K562 (cell line): ENCODE measurements around the gene STK31. TPM values are rescaled to one million over a fixed set of nuclear protein-coding genes. Genes with fewer than 3 reads are reported as not detected.

Experiments
- ATAC-seq: fragments of 200-7000 bp; cut with Tn5 transposase; 3 replicates; pipeline ENCODE4 v1.9.1; 2020; ENCODE audit warnings: moderate library complexity
- BruUV-seq: library from RNA; stranded (reverse); fragments of 400-500 nt; replicated peaks from 2 replicates; lab custom pipeline; 2021; lab: Mats Ljungman, UMichigan
- CTCF ChIA-PET: fragments of 300-600 bp; formaldehyde crosslinking; extraction: SDS; loops from one replicate; lab custom pipeline; 2021; ENCODE audit warnings: low intra/inter-chr PET ratio; lab: Yijun Ruan, JAX
- POLR2A ChIA-PET: fragments of 300-600, 350-650 bp; sonication (Branson Sonifier 250); formaldehyde crosslinking; extraction: SDS; loops from one replicate; lab custom pipeline; 2021; ENCODE audit warnings: antibody characterized with exemption, inconsistent platforms; lab: Yijun Ruan, JAX
- DNase-seq, 4 experiments: peaks; one replicate each; pipeline versions ENCODE4 v3.0.0 to v3.0.0-alpha.2; 2011 to 2018; ENCODE audit warnings: low spot score in 3 of 4, mixed read lengths in 3 of 4; ENCODE audit errors: extremely low read depth in 1 of 4
- FAIRE-seq: peaks from 2 replicates; lab custom pipeline; 2011; peaks lifted over from hg19 to GRCh38; lab: Jason Lieb, UNC
- H2AFZ ChIP-seq: 2 replicates; pipeline ENCODE4 v1.6.0; 2011; ENCODE audit warnings: low read depth, low read length, control low read depth, inconsistent platforms
- H3K27ac ChIP-seq: fragments of 200-600 bp; 3 replicates; pipeline ENCODE4 v1.8.0; 2011; ENCODE audit warnings: low read depth, mild to moderate bottlenecking, control low read depth, inconsistent platforms, low read length, moderate library complexity, mixed read lengths; ENCODE audit errors: extremely low read depth
- H3K27me3 ChIP-seq, 2 experiments: fragments of 300-600 bp in 1 of 2; 2 replicates in 1 of 2; 3 replicates in 1 of 2; pipeline versions ENCODE4 v1.6.0 to v1.8.0; 2011; ENCODE audit warnings: inconsistent platforms in 2 of 2, low read length in 2 of 2, mild to moderate bottlenecking in 1 of 2, mixed read lengths in 1 of 2, moderate library complexity in 1 of 2; ENCODE audit not compliant: control insufficient read depth in 2 of 2, insufficient read depth in 2 of 2
- H3K36me3 ChIP-seq: fragments of 300-600 bp; 3 replicates; pipeline ENCODE4 v1.8.0; 2011; ENCODE audit warnings: mild to moderate bottlenecking, low read length, inconsistent platforms; ENCODE audit not compliant: control insufficient read depth, insufficient read depth
- H3K4me1 ChIP-seq, 2 experiments: fragments of 200-600 bp in 1 of 2; replicated peaks in 1 of 2; 2 replicates in 1 of 2; 3 replicates in 1 of 2; pipeline versions ENCODE4 v1.5.1 to v1.8.0; 2011; ENCODE audit warnings: inconsistent platforms in 2 of 2, low read length in 2 of 2, mild to moderate bottlenecking in 1 of 2, mixed read lengths in 1 of 2, moderate library complexity in 1 of 2; ENCODE audit not compliant: control insufficient read depth in 2 of 2, insufficient read depth in 2 of 2
- H3K4me2 ChIP-seq: 2 replicates; pipeline ENCODE4 v1.6.1; 2011; ENCODE audit warnings: low read length, control low read depth, inconsistent platforms, mixed read lengths; ENCODE audit not compliant: insufficient read depth
- H3K4me3 ChIP-seq: fragments of 200-600 bp; sonication (generic), shearing (Covaris generic); 2 replicates; pipeline ENCODE4 v1.5.1; 2016; ENCODE audit warnings: control low read depth, inconsistent platforms
- H3K79me2 ChIP-seq: fragments of 200-600 bp; 3 replicates; pipeline ENCODE4 v1.8.0; 2011; ENCODE audit warnings: low read length, inconsistent platforms; ENCODE audit not compliant: control insufficient read depth, insufficient read depth
- H3K9ac ChIP-seq, 2 experiments: 2 replicates each; pipeline versions ENCODE4 v1.6.0 to v1.6.1; 2011; ENCODE audit warnings: low read depth in 2 of 2, low read length in 2 of 2, control low read depth in 1 of 2, inconsistent platforms in 1 of 2, mild to moderate bottlenecking in 1 of 2, mixed read lengths in 1 of 2; ENCODE audit not compliant: insufficient read depth in 1 of 2
- H3K9me1 ChIP-seq: one replicate; pipeline ENCODE4 v1.6.0; 2011; ENCODE audit warnings: inconsistent platforms, mild to moderate bottlenecking, low read length, moderate library complexity; ENCODE audit not compliant: control insufficient read depth, insufficient read depth
- H3K9me3 ChIP-seq: replicated peaks from 2 replicates; pipeline ENCODE4 v1.5.1; 2011; ENCODE audit warnings: low read depth, low read length, inconsistent platforms; ENCODE audit not compliant: control insufficient read depth, insufficient read depth
- H4K20me1 ChIP-seq: replicated peaks from 2 replicates; pipeline ENCODE4 v1.6.1; 2011; ENCODE audit warnings: low read length, inconsistent platforms, mixed read lengths; ENCODE audit not compliant: control insufficient read depth, insufficient read depth
- WGBS: fragments of 100-300 bp; shearing (Covaris generic); methylation state at CpG from one replicate; pipeline ENCODE4 v1.1.6; 2016; ENCODE audit warnings: low coverage, mixed read lengths; ENCODE audit not compliant: insufficient coverage; ENCODE audit errors: missing lambda C conversion rate; 5-methylcytosine and 5-hydroxymethylcytosine counted together
- in situ Hi-C: fragments of 300-500 bp; cut with MboI; formaldehyde crosslinking; loops from 4 replicates; pipeline ENCODE4 v1.15.0; 2018; ENCODE audit warnings: inconsistent platforms, mixed read lengths
- intact Hi-C: fragments of 100-400 bp; cut with micrococcal nuclease; formaldehyde crosslinking; loops from 2 replicates; pipeline ENCODE4 v1.14.2; 2022
- polyA plus RNA-seq, 8 experiments: library from polyadenylated mRNA; depleted of rRNA in 4 of 8; stranded (reverse) in 5 of 8; unstranded in 3 of 8; fragments of >200 nt; fragmentation: Nextera tagmentation in 2 of 8; fragmentation: Illumina TruSeq in 1 of 8; extraction: Ambion mirVana in 2 of 8; extraction: Trizol in 1 of 8; gene quantifications; 2 replicates each; pipeline versions ENCODE4 v1.2.1 to v1.2.3, GENCODE V29; 2011 to 2014; ENCODE audit warnings: inconsistent platforms in 1 of 8, missing spikeins in 1 of 8
- total RNA-seq, 7 experiments: library from RNA; depleted of rRNA in 6 of 7; stranded (reverse); fragments of >200 nt in 6 of 7; fragmentation: Illumina TruSeq in 2 of 7; extraction: Trizol in 2 of 7; gene quantifications; 2 replicates each; pipeline versions ENCODE4 v1.2.1 to v1.2.3, GENCODE V29; 2011 to 2021; ENCODE audit warnings: low replicate concordance in 1 of 7
- TF ChIP-seq, protein P1 (sequence below): fragments of 200-600 bp; sonication (generic); IDR thresholded peaks from one replicate; pipeline ENCODE4 v1.6.1; 2012; ENCODE audit warnings: mild to moderate bottlenecking, low read depth, low read length, inconsistent platforms

STK31 gene
- total and polyA plus RNA-seq, 9 of the 15 experiments (the other 6 are each of a cell fraction or from before 2014, with no cell fraction given): 0.09 to 1.2 (median 0.26) TPM

GRCh38 chr7:23687011-23687410, 23.0 kb upstream of the STK31 start:
- FAIRE-seq: no peak
- no peak overlapping the region for H3K9ac ChIP-seq

More at GRCh38 chr7:23687011-23687410, 23.0 kb upstream of the STK31 start:
- Histone ChIP-seq H3K4me2 (no peak overlapping the region), H3K4me1 (no peaks in the 10 kb centered on the region; a peak in 1 of 5 replicates), H2AFZ (no peak overlapping the region), H3K36me3 (no peaks in the 10 kb centered on the region), H4K20me1 (no peaks in the 10 kb centered on the region), H3K79me2 (no peaks in the 10 kb centered on the region), H3K27me3 (no peaks in the 10 kb centered on the region), H3K9me3 (no peaks in the 10 kb centered on the region), H3K9me1 (no peaks in the 10 kb centered on the region), H3K4me3 (no peak overlapping the region), H3K27ac (no peak overlapping the region)
- DNase-seq (no peak), ATAC-seq (no peak)
- TF ChIP-seq, protein P1, sequence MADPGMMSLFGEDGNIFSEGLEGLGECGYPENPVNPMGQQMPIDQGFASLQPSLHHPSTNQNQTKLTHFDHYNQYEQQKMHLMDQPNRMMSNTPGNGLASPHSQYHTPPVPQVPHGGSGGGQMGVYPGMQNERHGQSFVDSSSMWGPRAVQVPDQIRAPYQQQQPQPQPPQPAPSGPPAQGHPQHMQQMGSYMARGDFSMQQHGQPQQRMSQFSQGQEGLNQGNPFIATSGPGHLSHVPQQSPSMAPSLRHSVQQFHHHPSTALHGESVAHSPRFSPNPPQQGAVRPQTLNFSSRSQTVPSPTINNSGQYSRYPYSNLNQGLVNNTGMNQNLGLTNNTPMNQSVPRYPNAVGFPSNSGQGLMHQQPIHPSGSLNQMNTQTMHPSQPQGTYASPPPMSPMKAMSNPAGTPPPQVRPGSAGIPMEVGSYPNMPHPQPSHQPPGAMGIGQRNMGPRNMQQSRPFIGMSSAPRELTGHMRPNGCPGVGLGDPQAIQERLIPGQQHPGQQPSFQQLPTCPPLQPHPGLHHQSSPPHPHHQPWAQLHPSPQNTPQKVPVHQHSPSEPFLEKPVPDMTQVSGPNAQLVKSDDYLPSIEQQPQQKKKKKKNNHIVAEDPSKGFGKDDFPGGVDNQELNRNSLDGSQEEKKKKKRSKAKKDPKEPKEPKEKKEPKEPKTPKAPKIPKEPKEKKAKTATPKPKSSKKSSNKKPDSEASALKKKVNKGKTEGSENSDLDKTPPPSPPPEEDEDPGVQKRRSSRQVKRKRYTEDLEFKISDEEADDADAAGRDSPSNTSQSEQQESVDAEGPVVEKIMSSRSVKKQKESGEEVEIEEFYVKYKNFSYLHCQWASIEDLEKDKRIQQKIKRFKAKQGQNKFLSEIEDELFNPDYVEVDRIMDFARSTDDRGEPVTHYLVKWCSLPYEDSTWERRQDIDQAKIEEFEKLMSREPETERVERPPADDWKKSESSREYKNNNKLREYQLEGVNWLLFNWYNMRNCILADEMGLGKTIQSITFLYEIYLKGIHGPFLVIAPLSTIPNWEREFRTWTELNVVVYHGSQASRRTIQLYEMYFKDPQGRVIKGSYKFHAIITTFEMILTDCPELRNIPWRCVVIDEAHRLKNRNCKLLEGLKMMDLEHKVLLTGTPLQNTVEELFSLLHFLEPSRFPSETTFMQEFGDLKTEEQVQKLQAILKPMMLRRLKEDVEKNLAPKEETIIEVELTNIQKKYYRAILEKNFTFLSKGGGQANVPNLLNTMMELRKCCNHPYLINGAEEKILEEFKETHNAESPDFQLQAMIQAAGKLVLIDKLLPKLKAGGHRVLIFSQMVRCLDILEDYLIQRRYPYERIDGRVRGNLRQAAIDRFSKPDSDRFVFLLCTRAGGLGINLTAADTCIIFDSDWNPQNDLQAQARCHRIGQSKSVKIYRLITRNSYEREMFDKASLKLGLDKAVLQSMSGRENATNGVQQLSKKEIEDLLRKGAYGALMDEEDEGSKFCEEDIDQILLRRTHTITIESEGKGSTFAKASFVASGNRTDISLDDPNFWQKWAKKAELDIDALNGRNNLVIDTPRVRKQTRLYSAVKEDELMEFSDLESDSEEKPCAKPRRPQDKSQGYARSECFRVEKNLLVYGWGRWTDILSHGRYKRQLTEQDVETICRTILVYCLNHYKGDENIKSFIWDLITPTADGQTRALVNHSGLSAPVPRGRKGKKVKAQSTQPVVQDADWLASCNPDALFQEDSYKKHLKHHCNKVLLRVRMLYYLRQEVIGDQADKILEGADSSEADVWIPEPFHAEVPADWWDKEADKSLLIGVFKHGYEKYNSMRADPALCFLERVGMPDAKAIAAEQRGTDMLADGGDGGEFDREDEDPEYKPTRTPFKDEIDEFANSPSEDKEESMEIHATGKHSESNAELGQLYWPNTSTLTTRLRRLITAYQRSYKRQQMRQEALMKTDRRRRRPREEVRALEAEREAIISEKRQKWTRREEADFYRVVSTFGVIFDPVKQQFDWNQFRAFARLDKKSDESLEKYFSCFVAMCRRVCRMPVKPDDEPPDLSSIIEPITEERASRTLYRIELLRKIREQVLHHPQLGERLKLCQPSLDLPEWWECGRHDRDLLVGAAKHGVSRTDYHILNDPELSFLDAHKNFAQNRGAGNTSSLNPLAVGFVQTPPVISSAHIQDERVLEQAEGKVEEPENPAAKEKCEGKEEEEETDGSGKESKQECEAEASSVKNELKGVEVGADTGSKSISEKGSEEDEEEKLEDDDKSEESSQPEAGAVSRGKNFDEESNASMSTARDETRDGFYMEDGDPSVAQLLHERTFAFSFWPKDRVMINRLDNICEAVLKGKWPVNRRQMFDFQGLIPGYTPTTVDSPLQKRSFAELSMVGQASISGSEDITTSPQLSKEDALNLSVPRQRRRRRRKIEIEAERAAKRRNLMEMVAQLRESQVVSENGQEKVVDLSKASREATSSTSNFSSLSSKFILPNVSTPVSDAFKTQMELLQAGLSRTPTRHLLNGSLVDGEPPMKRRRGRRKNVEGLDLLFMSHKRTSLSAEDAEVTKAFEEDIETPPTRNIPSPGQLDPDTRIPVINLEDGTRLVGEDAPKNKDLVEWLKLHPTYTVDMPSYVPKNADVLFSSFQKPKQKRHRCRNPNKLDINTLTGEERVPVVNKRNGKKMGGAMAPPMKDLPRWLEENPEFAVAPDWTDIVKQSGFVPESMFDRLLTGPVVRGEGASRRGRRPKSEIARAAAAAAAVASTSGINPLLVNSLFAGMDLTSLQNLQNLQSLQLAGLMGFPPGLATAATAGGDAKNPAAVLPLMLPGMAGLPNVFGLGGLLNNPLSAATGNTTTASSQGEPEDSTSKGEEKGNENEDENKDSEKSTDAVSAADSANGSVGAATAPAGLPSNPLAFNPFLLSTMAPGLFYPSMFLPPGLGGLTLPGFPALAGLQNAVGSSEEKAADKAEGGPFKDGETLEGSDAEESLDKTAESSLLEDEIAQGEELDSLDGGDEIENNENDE: no peak
- POLR2A ChIA-PET: no interaction called here
- in situ Hi-C loops: no loop called here
- WGBS: 13% methylated on average over 2 of the region's 2 CpGs
- BruUV-seq: no TSS peak
- CTCF ChIA-PET: interaction anchor here (0.7 kb wide), 1 partner anchor 33 kb away, joined by 3 read pairs; no protein-coding TSS in a partner anchor
- intact Hi-C loops: no loop called here
